Right cardiac atrium (tissue), 5 donors: ENCODE results near the gene IGFL4. TPM values are rescaled to one million over a fixed set of nuclear protein-coding genes. Genes with fewer than 3 reads are reported as not detected.

Experiments
- ATAC-seq, 2 donors: fragments of 200-7000 bp; cut with Tn5 transposase; one replicate each; pipeline versions ENCODE4 v1.8.0 to v1.9.1; 2020; ENCODE audit warnings: moderate library complexity in 2 of 2, mild to moderate bottlenecking in 1 of 2
- DNase-seq, 3 donors: peaks; one replicate each; pipeline ENCODE4 v3.0.0-alpha.2; 2020
- H3K27ac ChIP-seq: one replicate; pipeline ENCODE4 v1.5.1; 2013; ENCODE audit warnings: mild to moderate bottlenecking, low read length, control low read depth, moderate library complexity
- H3K27me3 ChIP-seq: one replicate; pipeline ENCODE4 v1.6.1; 2013; ENCODE audit not compliant: control insufficient read depth, insufficient read depth
- H3K4me1 ChIP-seq: one replicate; pipeline ENCODE4 v1.6.1; 2013; ENCODE audit warnings: low read length; ENCODE audit not compliant: control insufficient read depth, insufficient read depth
- H3K4me3 ChIP-seq: one replicate; pipeline ENCODE4 v1.5.1; 2013; ENCODE audit warnings: low read length, control low read depth
- H3K9me3 ChIP-seq: one replicate; pipeline ENCODE4 v1.6.1; 2013; ENCODE audit warnings: low read length; ENCODE audit not compliant: control insufficient read depth
- WGBS: extraction: QIAGEN DNeasy Blood & Tissue Kit; methylation state at CpG from one replicate; pipeline ENCODE4 v1.1.7; 2013; 5-methylcytosine and 5-hydroxymethylcytosine counted together
- intact Hi-C, 4 donors: fragments of 100-400 bp; cut with DNase I; formaldehyde crosslinking; loops; one replicate each; pipeline versions ENCODE4 v1.11.0 to v1.14.0; 2022 to 2023
- polyA plus RNA-seq: library from polyadenylated mRNA; stranded (reverse); fragments of 200-250 nt; gene quantifications from one replicate; pipeline ENCODE4 v1.2.3, GENCODE V29; 2013
- total RNA-seq, 4 donors: library from RNA; stranded (reverse); fragmentation: NEBNext Ultra II Directional; extraction: Animal tissue kit (Norgen Biotek cat#: 25700); gene quantifications; one replicate each; pipeline ENCODE4 v1.2.1, GENCODE V29; 2021
- donor health status: healthy with polysubstance abuse.
- donor health status: DM: no; HTN: yes; CAD: no.
- donor health status: DM: no; HTN: no; CAD: no.
- donor health status: DM: no; HTN: yes; CAD: no; lungs with severe emphysema.
- donor health status: DM: yes; HTN: yes; CAD: no.

IGFL4 gene
- total and polyA plus RNA-seq, 5 donors: not detected

DNA sequence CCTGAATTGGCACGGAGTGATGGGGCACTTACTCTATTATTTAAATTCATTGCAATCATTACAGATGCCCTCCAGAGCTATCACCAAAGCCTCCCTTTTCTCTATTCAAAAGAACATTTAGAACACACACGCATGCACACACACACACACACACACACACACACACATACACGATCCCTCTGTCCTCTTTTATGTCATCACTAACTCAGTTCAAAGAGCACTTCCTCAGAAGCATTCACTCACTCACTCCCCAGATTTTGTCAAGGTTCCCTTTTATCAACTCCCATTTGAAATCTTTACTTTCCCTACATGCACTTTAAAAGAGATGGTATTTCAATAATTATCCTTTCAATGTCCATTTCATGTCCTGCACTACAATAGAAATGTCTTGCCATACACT is 22.4 kb upstream of the IGFL4 start:
- DNase-seq (no peak), ATAC-seq (no peak)
- intact Hi-C loops: no loop called here
- Histone ChIP-seq H3K27me3 (no peaks in the 10 kb centered on the region), H3K4me1 (no peaks in the 10 kb centered on the region), H3K27ac (no peak overlapping the region), H3K9me3 (no peaks in the 10 kb centered on the region), H3K4me3 (no peak overlapping the region)
- 59% methylated on average over 3 of the region's 3 CpGs for WGBS

GRCh38 chr19:46060012-46060411 is 19.2 kb upstream of the IGFL4 start:
- Histone ChIP-seq H3K27ac (no peak overlapping the region), H3K27me3 (no peaks in the 10 kb centered on the region), H3K4me1 (no peaks in the 10 kb centered on the region), H3K9me3 (no peaks in the 10 kb centered on the region), H3K4me3 (no peak overlapping the region)
- WGBS: 83% methylated on average over 2 of the region's 2 CpGs
- DNase-seq: no peak
- intact Hi-C loops: no loop called here
- no peak for ATAC-seq

GRCh38 chr19:46058778-46059177 is 18.0 kb upstream of the IGFL4 start:
- intact Hi-C loops: no loop called here
- Histone ChIP-seq H3K27ac (no peak overlapping the region), H3K9me3 (no peaks in the 10 kb centered on the region), H3K4me3 (no peak overlapping the region), H3K27me3 (no peaks in the 10 kb centered on the region), H3K4me1 (no peaks in the 10 kb centered on the region)
- WGBS: 82% methylated on average over 3 of the region's 3 CpGs
- ATAC-seq: no peak
- DNase-seq: no peak

DNA sequence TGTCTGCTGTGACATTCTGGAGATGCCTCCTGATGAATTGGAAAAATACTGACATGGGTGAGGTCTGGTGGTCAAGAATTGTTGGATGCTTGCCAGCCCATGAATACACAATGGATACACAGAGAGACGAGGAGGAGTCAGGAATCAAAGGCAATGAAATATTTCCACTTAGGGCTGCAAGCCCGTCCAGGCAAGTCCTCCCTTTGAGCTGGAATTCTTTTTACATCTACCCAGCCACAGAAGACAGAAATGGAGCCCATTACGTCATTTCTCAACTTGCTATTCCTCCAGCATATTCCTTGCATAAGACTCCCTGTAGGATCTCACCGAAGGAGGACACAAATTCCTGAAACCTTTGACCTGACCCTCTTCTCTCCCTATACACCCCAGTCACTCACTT is 15.7 kb upstream of the IGFL4 start:
- intact Hi-C loops: no loop called here
- Histone ChIP-seq H3K27me3 (no peaks in the 10 kb centered on the region), H3K4me1 (no peaks in the 10 kb centered on the region), H3K9me3 (no peaks in the 10 kb centered on the region), H3K4me3 (no peak overlapping the region), H3K27ac (no peak overlapping the region)
- 42% methylated on average over 4 of the region's 4 CpGs for WGBS
- ATAC-seq (no peak), DNase-seq (no peak)

- Histone ChIP-seq H3K4me3 (no peak overlapping the region), H3K27me3 (no peaks in the 10 kb centered on the region), H3K9me3 (no peaks in the 10 kb centered on the region), H3K4me1 (no peaks in the 10 kb centered on the region), H3K27ac (no peak overlapping the region)
- intact Hi-C loops: no loop called here
- ATAC-seq (no peak), DNase-seq (no peak)
- 52% methylated on average over 4 of the region's 4 CpGs for WGBS
These were observed 12.1 kb upstream of the IGFL4 start for GRCh38 chr19:46052896-46053295.

DNA sequence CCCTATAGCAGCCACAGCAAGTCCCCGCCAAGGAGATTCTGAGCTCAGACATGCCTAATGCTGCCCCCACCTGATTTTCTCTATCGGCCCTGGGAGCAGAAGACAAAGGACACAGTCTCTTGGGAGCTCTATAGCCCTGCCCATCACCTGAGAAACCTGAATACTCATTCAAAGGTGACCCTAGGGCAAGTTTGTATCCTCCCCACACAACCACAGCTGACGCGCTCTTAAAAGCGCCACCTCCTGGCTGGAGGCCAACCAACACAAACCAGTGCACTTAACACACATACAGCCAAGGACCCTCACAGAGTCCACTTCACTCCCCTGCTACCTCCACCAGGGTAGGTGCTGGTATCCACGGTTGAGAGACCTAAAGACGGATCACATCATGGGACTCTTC is 8.8 kb upstream of the IGFL4 start:
- H3K27me3 ChIP-seq: no peaks in the 10 kb centered on the region
- 33% methylated on average over 7 of the region's 7 CpGs for WGBS
- intact Hi-C loops: no loop called here

GRCh38 chr19:46043519-46043918 is 2.7 kb upstream of the IGFL4 start:
- no peak for ATAC-seq
- H3K27me3 ChIP-seq: no peaks in the 10 kb centered on the region
- 90% methylated on average over 1 of the region's 1 CpG for WGBS

More for the DNA sequence above, 8.8 kb upstream of the IGFL4 start:
- DNase-seq (no peak), ATAC-seq (no peak)
- Histone ChIP-seq H3K27ac (no peak overlapping the region), H3K4me3 (no peak overlapping the region), H3K4me1 (no peaks in the 10 kb centered on the region), H3K9me3 (no peaks in the 10 kb centered on the region)

GRCh38 chr19:46042252-46042883 is 1.6 kb upstream of the IGFL4 start:
- intact Hi-C loops: no loop called here
- Histone ChIP-seq H3K27ac (no peak overlapping the region), H3K4me3 (no peak overlapping the region), H3K4me1 (no peaks in the 10 kb centered on the region), H3K9me3 (no peaks in the 10 kb centered on the region), H3K27me3 (no peaks in the 10 kb centered on the region)
- no peak for DNase-seq
- no peak for ATAC-seq
- WGBS: 78% methylated on average over 5 of the region's 5 CpGs

More at GRCh38 chr19:46043519-46043918, 2.7 kb upstream of the IGFL4 start:
- intact Hi-C loops: no loop called here
- Histone ChIP-seq H3K4me1 (no peaks in the 10 kb centered on the region), H3K4me3 (no peak overlapping the region), H3K27ac (no peak overlapping the region), H3K9me3 (no peaks in the 10 kb centered on the region)
- no peak for DNase-seq

DNA sequence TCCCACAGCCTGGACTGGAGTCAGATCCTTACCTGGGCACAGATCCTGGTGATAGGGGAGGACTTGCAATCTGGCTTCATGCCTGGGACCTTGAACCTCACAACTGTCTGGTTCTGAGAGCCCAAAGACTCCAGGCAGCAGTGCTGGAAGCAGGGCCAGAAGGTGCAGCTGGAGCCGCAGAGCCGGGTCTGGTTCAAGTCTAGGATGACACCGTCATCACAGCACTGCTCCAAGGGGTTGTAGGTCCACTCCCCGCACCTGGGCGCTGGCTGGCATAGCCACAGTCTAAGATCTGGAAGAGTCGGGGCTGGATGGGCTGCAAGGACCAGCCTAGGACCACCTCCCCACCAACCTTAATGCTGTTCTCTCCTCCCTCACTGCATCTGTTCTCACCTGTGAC is 677 bp downstream of the IGFL4 start:
- Histone ChIP-seq H3K9me3 (no peaks in the 10 kb centered on the region), H3K27me3 (no peaks in the 10 kb centered on the region), H3K4me1 (no peaks in the 10 kb centered on the region), H3K27ac (no peak overlapping the region), H3K4me3 (no peak overlapping the region)
- intact Hi-C loops: no loop called here
- DNase-seq (no peak), ATAC-seq (no peak)
- 94% methylated on average over 6 of the region's 6 CpGs for WGBS

DNA sequence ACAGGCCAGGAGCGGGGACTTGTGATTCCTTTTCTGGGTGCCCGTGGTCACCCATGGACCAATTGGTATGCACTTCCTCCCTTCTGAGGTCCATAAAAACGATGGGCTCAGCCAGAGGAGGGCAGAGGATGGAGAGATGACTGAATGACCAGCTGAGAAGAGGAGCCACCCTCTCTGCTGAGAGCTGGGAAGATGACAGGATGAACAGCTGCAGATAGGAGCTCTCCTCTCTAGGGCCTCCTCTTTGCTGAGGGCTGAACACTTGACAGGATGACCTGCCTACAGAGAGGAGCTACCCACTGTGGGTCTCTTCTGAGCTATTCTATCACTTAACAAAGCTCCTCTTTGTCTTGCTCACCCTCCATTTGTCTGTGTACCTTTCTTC is 4.1 kb downstream of the IGFL4 start:
- WGBS: 65% methylated on average over 3 of the region's 3 CpGs
- H3K4me1 ChIP-seq: no peaks in the 10 kb centered on the region
- DNase-seq (no peak), ATAC-seq (no peak)
- intact Hi-C loops: no loop called here
- H3K9me3 ChIP-seq: no peaks in the 10 kb centered on the region
- H3K27ac ChIP-seq: no peak overlapping the region
- H3K27me3 ChIP-seq: no peaks in the 10 kb centered on the region
- no peak overlapping the region for H3K4me3 ChIP-seq

DNA sequence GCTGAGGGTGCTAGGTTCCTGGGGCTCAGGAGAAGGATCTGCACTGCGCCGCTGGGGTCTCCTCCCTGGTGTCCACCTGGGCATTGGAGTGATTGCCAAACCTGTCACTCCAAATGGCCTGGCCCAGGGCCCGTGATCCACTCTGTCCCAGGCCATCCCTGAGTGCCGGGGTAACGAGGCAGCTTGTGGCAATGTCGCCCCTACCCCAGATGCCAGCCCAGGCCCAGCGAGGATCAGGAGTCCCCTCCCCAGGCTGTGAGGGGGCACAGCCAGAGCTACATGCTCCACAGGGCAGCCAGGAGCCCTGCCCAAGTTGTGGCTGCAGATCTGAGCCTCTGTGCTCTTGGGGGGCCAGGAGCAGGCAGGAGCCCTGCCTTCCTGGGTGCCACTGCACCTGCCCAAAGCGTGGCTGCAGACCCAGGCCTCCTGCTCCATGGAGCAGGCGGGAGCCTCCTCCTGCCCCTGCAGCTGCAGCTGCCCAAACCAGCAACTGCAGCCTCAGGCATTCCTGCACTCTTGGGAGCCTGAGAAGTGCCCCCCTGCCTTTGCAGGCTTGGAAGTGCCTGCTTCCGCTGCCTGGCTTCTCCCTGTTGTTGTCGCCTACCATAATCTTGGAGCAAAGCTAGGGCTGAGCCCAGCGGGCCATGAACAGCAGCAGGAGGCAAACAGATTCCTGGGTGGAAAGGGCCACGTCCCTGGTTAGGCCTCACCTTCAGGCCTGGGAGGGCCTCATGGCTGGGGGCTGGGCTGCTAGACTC is 4.6 kb downstream of the IGFL4 start:
- WGBS: 80% methylated on average over 13 of the region's 13 CpGs
- Histone ChIP-seq H3K4me3 (no peak overlapping the region), H3K9me3 (no peaks in the 10 kb centered on the region), H3K27ac (no peak overlapping the region), H3K4me1 (no peaks in the 10 kb centered on the region), H3K27me3 (no peaks in the 10 kb centered on the region)
- DNase-seq (no peak), ATAC-seq (no peak)
- intact Hi-C loops: no loop called here
